SK-N-SH (cell line): Measurements from ENCODE around the gene NAALADL2. TPM values are rescaled to one million over a fixed set of nuclear protein-coding genes. Genes with fewer than 3 reads are reported as not detected.

Experiments used
- CTCF ChIA-PET: fragments of 300-600, 350-600 bp; formaldehyde crosslinking; extraction: SDS; loops from one replicate; lab custom pipeline; 2021; lab: Yijun Ruan, JAX
- POLR2A ChIA-PET: fragments of 350-600 bp; sonication (Branson Sonifier 250); formaldehyde crosslinking; extraction: SDS; loops from one replicate; lab custom pipeline; 2020; ENCODE audit warnings: antibody characterized with exemption, inconsistent platforms; lab: Yijun Ruan, JAX
- DNase-seq: peaks from one replicate; pipeline ENCODE4 v3.0.0; 2012
- H2AFZ ChIP-seq: fragments of 200-600 bp; sonication (generic); 2 replicates; pipeline ENCODE4 v1.8.1; 2016; ENCODE audit warnings: antibody characterized with exemption, mild to moderate bottlenecking, low read depth
- H3F3A ChIP-seq: fragments of 200-600 bp; sonication (generic); replicated peaks from 2 replicates; pipeline ENCODE3; 2016; ENCODE audit warnings: antibody characterized with exemption, mild to moderate bottlenecking; ENCODE audit not compliant: insufficient read depth
- H3K27ac ChIP-seq, 2 experiments: fragments of 200-500 bp in 1 of 2; fragments of 200-600 bp in 1 of 2; sonication (Bioruptor generic) in 1 of 2; sonication (generic), shearing (Covaris generic) in 1 of 2; 2 replicates each; pipeline versions ENCODE4 v1.5.1 to v1.6.1; 2014 to 2016; ENCODE audit warnings: low read depth in 2 of 2, inconsistent platforms in 1 of 2, low read length in 1 of 2, mild to moderate bottlenecking in 1 of 2, mixed read lengths in 1 of 2
- H3K27me3 ChIP-seq: fragments of 200-600 bp; sonication (generic), shearing (Covaris generic); 2 replicates; pipeline ENCODE4 v1.6.1; 2016; ENCODE audit warnings: mixed run types; ENCODE audit not compliant: insufficient read depth
- H3K36me3 ChIP-seq, 2 experiments: fragments of 200-500 bp in 1 of 2; fragments of 200-600 bp in 1 of 2; sonication (Bioruptor generic) in 1 of 2; sonication (generic) in 1 of 2; replicated peaks in 1 of 2; 2 replicates each; pipeline versions ENCODE3 to v1.5.1; 2014 to 2016; ENCODE audit warnings: low read length in 1 of 2, mild to moderate bottlenecking in 1 of 2; ENCODE audit not compliant: insufficient read depth in 2 of 2, control insufficient read depth in 1 of 2
- H3K4me1 ChIP-seq, 2 experiments: fragments of 200-500 bp in 1 of 2; fragments of 200-600 bp in 1 of 2; sonication (Bioruptor generic) in 1 of 2; sonication (generic), shearing (Covaris generic) in 1 of 2; 2 replicates each; pipeline versions ENCODE4 v1.5.1 to v1.6.1; 2014 to 2016; ENCODE audit warnings: low read depth in 1 of 2, low read length in 1 of 2, mixed run types in 1 of 2; ENCODE audit not compliant: insufficient read depth in 2 of 2, control insufficient read depth in 1 of 2
- H3K4me2 ChIP-seq: fragments of 200-600 bp; sonication (generic), shearing (Covaris generic); 2 replicates; pipeline ENCODE4 v1.6.1; 2017; ENCODE audit warnings: mixed run types
- H3K4me3 ChIP-seq, 2 experiments: fragments of 200-500 bp in 1 of 2; fragments of 200-600 bp in 1 of 2; sonication (Bioruptor generic) in 1 of 2; sonication (generic), shearing (Covaris generic) in 1 of 2; 2 replicates each; pipeline versions ENCODE4 v1.5.1 to v1.8.1; 2014 to 2016; ENCODE audit warnings: low read depth in 2 of 2, inconsistent platforms in 1 of 2, low read length in 1 of 2, mild to moderate bottlenecking in 1 of 2, mixed read lengths in 1 of 2, moderate library complexity in 1 of 2
- H3K79me2 ChIP-seq: fragments of 200-600 bp; sonication (generic); 2 replicates; pipeline ENCODE4 v1.8.1; 2017; ENCODE audit warnings: mild to moderate bottlenecking; ENCODE audit not compliant: insufficient read depth
- H3K9ac ChIP-seq: fragments of 200-600 bp; sonication (generic); 2 replicates; pipeline ENCODE4 v1.6.1; 2017; ENCODE audit warnings: mixed run types
- H3K9me2 ChIP-seq: fragments of 200-600 bp; sonication (generic); 2 replicates; pipeline ENCODE4 v1.6.1; 2017; ENCODE audit warnings: mixed run types
- H3K9me3 ChIP-seq: fragments of 200-600 bp; sonication (generic); 2 replicates; pipeline ENCODE4 v1.6.1; 2017; ENCODE audit warnings: mixed run types, mild to moderate bottlenecking, moderate library complexity
- H4K20me1 ChIP-seq: fragments of 200-600 bp; sonication (generic); 2 replicates; pipeline ENCODE4 v1.6.1; 2017; ENCODE audit warnings: mild to moderate bottlenecking, mixed run types; ENCODE audit not compliant: insufficient read depth
- CHD2 ChIP-seq: fragments of 150-350 bp; IDR thresholded peaks from 2 replicates; pipeline ENCODE4 v1.6.1; 2018; ENCODE audit warnings: low read length; ENCODE audit not compliant: partially characterized antibody
- ELF1 ChIP-seq: IDR thresholded peaks from 2 replicates; pipeline ENCODE4 v1.4.0; 2012
- EP300 ChIP-seq, 2 experiments: IDR thresholded peaks; 2 replicates each; pipeline versions ENCODE4 v1.4.0 to v1.6.1; 2012; ENCODE audit warnings: borderline replicate concordance in 1 of 2, low read depth in 1 of 2, low read length in 1 of 2
- EZH2phosphoT487 ChIP-seq: fragments of 200-600 bp; sonication (generic); IDR thresholded peaks from 2 replicates; pipeline ENCODE4 v1.6.1; 2017; ENCODE audit warnings: low read depth, mixed run types, mild to moderate bottlenecking, antibody characterized with exemption, moderate library complexity, borderline replicate concordance
- FOSL2 ChIP-seq: IDR thresholded peaks from 2 replicates; pipeline ENCODE4 v1.4.0; 2012; ENCODE audit warnings: low read depth, mild to moderate bottlenecking, moderate library complexity, borderline replicate concordance
- FOXJ3 ChIP-seq: sonication (generic); formaldehyde crosslinking; IDR thresholded peaks from 2 replicates; pipeline ENCODE4 v1.5.1; 2020; ENCODE audit warnings: mild to moderate bottlenecking, missing genetic modification reagents
- FOXM1 ChIP-seq: IDR thresholded peaks from 2 replicates; pipeline ENCODE4 v1.4.0; 2012; ENCODE audit warnings: low read depth, mild to moderate bottlenecking
- JUND ChIP-seq: IDR thresholded peaks from 2 replicates; pipeline ENCODE4 v1.4.0; 2012
- MAX ChIP-seq: IDR thresholded peaks from 2 replicates; pipeline ENCODE4 v1.4.0; 2012; ENCODE audit warnings: low read depth
- NFIC ChIP-seq: IDR thresholded peaks from 2 replicates; pipeline ENCODE4 v1.4.0; 2012; ENCODE audit warnings: borderline replicate concordance
- NRF1 ChIP-seq: IDR thresholded peaks from 2 replicates; pipeline ENCODE4 v1.6.1; 2012; ENCODE audit warnings: low read depth, mild to moderate bottlenecking, low read length
- POLR2AphosphoS5 ChIP-seq: IDR thresholded peaks from 2 replicates; pipeline ENCODE4 v1.6.1; 2012; ENCODE audit warnings: low read depth, low read length
- RAD21 ChIP-seq: IDR thresholded peaks from 2 replicates; pipeline ENCODE4 v1.6.1; 2012; ENCODE audit warnings: mild to moderate bottlenecking, low read length
- RCOR1 ChIP-seq: fragments of 150-350 bp; IDR thresholded peaks from 2 replicates; pipeline ENCODE4 v1.6.1; 2017; ENCODE audit warnings: antibody characterized with exemption, low read length
- RFX5 ChIP-seq: IDR thresholded peaks from 2 replicates; pipeline ENCODE4 v1.6.1; 2012; ENCODE audit warnings: mild to moderate bottlenecking, improper control_type of control experiment, low read length
- WGBS: methylation state at CpG from one replicate; pipeline ENCODE4 v1.1.6; 2017; ENCODE audit warnings: low lambda C conversion rate; 5-methylcytosine and 5-hydroxymethylcytosine counted together
- polyA plus RNA-seq, 3 experiments: library from polyadenylated mRNA; depleted of rRNA; stranded (reverse); fragments of >200 nt; gene quantifications; 2 replicates each; pipeline ENCODE4 v1.2.3, GENCODE V29; 2012
- TF ChIP-seq, protein P1 (sequence below): IDR thresholded peaks from 2 replicates; pipeline ENCODE4 v1.4.0; 2012; ENCODE audit warnings: low read depth, borderline replicate concordance

Gene NAALADL2
- polyA plus RNA-seq, 1 of the 3 experiments (the other 2 are of a cell fraction) = 1.2 TPM

DNA sequence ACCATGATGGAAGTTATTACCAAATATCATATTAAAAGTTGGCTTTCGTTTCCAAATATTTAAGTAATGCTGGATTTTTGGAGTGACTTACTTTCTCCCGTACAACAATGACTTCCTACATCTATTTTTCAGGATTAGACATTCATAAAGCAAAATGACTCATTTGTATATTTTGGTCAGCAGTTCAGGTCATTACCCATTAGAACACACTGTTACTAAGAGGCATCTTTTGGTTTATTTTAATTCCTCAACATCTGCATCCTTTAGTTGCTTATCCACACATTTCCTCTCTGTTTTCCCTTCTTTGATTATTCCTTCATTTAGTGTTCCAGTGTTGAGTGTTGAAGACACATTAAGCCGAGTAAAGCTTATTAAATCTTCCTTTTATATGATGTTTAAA lies 348.2 kb downstream of the NAALADL2 start:
- Histone ChIP-seq H3K27me3 (no peaks in the 10 kb centered on the region), H3K9ac (no peak overlapping the region), H3K9me3 (no peaks in the 10 kb centered on the region), H2AFZ (no peak overlapping the region), H3K36me3 (no peaks in the 10 kb centered on the region), H4K20me1 (no peaks in the 10 kb centered on the region), H3K9me2 (no peaks in the 10 kb centered on the region), H3K79me2 (no peaks in the 10 kb centered on the region), H3K4me3 (no peak overlapping the region), H3F3A (no peaks in the 10 kb centered on the region), H3K27ac (no peak overlapping the region), H3K4me1 (no peaks in the 10 kb centered on the region), H3K4me2 (no peak overlapping the region)
- WGBS = 78% methylated on average over 3 of the region's 3 CpGs
- POLR2A ChIA-PET = no interaction called here
- no peak for DNase-seq
- TF ChIP-seq JUND = no peak
- no peak for TF ChIP-seq FOXJ3 (CRISPR knock-in tag)
- TF ChIP-seq NRF1 = no peak
- TF ChIP-seq CHD2 = no peak
- TF ChIP-seq MAX = no peak
- no peak for TF ChIP-seq EP300 (IDR thresholded peaks at IDR 0.05; ENCODE audit: borderline replicate concordance in 1 of 2, low read depth in 1 of 2, low read length in 1 of 2)
- no peak for TF ChIP-seq POLR2AphosphoS5
- no peak for TF ChIP-seq NFIC
- no peak for TF ChIP-seq ELF1
- TF ChIP-seq FOXM1 = no peak
- no peak for TF ChIP-seq RFX5
- no peak for TF ChIP-seq FOSL2
- CTCF ChIA-PET = no interaction called here

DNA sequence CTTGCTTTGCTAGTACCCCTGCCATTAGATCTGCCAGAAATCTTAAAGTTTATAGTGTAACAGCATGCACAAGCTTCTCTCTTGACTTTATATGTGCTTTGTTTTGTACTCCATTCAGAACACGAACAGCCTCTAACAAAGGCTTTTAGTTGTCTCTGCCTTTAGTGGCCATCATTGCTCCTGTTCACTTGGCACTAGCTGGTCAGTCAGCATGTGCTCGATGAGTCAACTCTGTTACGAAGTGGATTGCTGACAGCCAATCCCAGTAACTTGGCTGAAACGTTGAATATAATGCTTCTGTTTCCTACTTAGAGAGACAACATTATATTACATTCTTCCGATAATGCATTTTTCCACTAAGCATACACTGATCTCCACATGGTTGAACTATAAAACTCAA lies 349.2 kb downstream of the NAALADL2 start:
- H3K9me3 ChIP-seq = no peaks in the 10 kb centered on the region
- no peak for TF ChIP-seq RAD21
- TF ChIP-seq, protein P1, sequence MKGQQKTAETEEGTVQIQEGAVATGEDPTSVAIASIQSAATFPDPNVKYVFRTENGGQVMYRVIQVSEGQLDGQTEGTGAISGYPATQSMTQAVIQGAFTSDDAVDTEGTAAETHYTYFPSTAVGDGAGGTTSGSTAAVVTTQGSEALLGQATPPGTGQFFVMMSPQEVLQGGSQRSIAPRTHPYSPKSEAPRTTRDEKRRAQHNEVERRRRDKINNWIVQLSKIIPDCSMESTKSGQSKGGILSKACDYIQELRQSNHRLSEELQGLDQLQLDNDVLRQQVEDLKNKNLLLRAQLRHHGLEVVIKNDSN = no peak
- no peak for TF ChIP-seq EP300 (IDR thresholded peaks at IDR 0.05; ENCODE audit: borderline replicate concordance in 1 of 2, low read depth in 1 of 2, low read length in 1 of 2)
- TF ChIP-seq RCOR1 = no peak
- TF ChIP-seq MAX = peak; percentile 49; the same call in 1 of the 2 replicates
- TF ChIP-seq EZH2phosphoT487 = no peak
- POLR2A ChIA-PET = no interaction called here
- no peaks in the 10 kb centered on the region for H3K9me2 ChIP-seq
- no peak overlapping the region for H3K4me2 ChIP-seq
- no peaks in the 10 kb centered on the region for H3K4me1 ChIP-seq
- no peak overlapping the region for H2AFZ ChIP-seq
- DNase-seq = no peak
- CTCF ChIA-PET = no interaction called here
- H3K79me2 ChIP-seq = no peaks in the 10 kb centered on the region
- H3K4me3 ChIP-seq = no peak overlapping the region
- no peaks in the 10 kb centered on the region for H3F3A ChIP-seq
- no peak overlapping the region for H3K9ac ChIP-seq
- no peaks in the 10 kb centered on the region for H4K20me1 ChIP-seq
- H3K36me3 ChIP-seq = no peaks in the 10 kb centered on the region
- H3K27me3 ChIP-seq = no peaks in the 10 kb centered on the region
- no peak overlapping the region for H3K27ac ChIP-seq
- 68% methylated on average over 5 of the region's 5 CpGs for WGBS
